HG03354 (cell line): ENCODE results near the gene KATNAL2.
"Not testable (repeated sequence)": the region's sequence is repeated elsewhere in the genome, so short reads cannot be mapped to it uniquely, and the experiment has no call there.

Experiments
- ATAC-seq: cut with Tn5 transposase; IDR thresholded peaks from one replicate; pipeline ENCODE4 v1.9.1; 2021; ENCODE audit warnings: mild to moderate bottlenecking; ENCODE audit not compliant: unreplicated experiment, poor library complexity, severe bottlenecking

Gene KATNAL2

DNA sequence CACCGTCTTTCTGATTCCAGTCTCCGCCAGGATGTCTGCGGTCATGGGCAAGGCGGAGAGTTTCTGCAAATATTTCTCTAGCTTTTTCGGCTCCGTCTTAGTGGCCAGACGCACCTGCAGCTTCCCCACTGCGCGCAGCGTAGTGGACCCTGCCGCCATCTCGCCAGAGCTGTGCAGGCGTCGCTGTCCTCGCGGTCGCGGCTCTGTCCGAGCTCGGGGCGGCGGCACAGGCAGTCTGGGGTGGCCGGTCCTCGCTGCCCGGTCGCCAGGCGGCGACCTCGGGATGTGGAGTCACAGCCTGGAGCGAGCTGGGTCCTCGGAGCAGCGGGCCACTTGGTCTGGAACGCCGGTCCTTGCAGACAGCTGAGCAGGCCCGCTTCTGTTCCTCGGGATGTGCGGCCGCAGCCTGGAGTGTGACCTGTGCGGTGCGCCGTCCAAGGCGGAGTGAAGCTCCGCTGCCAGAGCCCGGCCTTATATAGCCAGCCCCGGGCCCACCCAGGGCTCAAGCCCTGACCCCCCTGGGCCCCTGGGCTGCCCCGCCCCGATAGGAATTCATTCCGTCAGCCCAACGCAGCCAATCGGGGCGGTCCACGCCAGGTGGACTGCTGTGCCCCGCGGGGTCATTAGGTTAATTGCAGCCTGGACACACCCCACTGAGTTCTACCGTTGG lies 112.4 kb downstream of the KATNAL2 start:
- not testable (repeated sequence) for ATAC-seq

DNA sequence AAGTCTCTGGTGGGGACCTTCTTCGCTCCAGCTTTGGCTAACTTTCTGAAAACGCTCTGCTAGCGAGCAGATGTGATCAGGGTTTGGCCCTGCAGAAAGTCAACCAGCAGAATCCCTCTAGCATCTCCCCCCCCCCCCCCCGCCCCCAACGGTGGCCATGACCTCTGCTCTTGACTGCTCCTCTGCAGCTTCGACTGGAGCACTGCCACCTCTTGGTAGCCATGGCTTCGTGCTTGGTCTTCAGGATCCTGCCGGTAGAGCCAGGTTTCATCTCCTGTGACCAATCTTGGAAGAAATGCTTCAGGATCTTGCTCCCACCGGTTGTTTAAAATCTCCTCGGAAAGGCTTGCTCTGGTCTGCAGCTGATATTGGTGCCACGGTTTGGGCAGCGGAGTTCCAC lies 113.5 kb downstream of the KATNAL2 start:
- not testable (repeated sequence) for ATAC-seq

DNA sequence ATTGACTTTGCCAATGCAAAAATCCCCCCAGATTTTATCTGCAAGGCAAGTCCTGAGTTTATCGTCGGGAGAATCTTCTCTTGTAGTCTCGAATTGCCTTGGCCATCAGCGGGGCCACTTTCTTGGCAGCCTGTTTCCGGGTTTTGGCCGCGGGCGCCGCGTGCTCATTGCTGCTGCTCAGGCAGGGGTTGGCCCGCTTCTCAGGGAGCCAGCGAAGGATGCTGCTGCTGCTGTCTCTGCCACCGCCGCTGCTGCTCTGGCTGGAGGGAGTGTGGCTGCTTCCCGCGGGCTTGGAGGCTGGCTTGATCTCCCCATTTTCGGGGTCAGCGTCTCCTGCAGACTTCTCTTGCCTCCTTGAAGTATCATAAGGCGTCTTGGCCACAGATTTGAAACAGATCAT lies 115.5 kb downstream of the KATNAL2 start:
- ATAC-seq: no peak

DNA sequence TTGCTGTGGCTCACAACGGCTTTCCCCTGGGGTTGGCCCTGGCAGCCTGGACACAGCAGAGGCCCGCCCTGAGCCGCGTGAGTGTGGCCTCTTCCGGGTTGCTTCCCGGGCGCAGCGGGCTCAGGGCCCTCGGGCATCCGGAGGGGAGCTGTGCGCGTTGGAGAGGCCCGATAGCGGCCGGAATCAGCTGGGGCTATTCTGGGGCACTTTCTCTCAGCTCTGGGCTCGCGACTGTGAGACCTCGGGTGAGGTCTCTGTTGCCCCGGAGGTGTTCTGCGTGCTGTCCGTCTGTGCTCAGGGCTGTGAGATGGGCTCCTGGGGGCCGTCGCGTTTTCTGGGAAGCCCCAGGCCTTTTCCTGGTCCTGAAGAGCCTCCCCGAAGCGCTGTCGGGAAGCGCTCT lies 117.2 kb downstream of the KATNAL2 start:
- ATAC-seq: not testable (repeated sequence)

DNA sequence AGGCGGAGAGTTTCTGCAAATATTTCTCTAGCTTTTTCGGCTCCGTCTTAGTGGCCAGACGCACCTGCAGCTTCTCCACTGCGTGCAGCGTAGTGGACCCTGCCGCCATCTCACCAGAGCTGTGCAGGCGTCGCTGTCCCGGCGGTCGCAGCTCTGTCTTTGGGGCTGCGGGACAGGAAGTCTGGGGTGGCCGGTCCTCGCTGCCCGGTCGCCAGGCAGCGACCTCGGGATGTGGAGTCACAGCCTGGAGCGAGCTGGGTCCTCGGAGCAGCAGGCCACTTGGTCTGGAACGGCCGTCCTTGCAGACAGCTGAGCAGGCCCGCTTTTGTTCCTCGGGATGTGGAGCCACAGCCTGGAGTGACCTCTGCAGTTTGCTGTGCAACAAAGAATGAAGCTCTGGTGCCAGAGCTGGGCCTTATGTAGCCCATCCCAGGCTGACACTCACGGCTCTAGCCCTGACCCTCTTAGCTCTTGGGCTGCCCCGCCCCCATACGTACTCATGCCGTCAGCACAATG lies 117.8 kb downstream of the KATNAL2 start, which contains the start of gene ELOA2:
ELOA2 (minus strand) TSS at position 466 of the 516 bp plus-strand sequence; CDS start at position 109, 357 bp downstream.
- ATAC-seq: no peak

DNA sequence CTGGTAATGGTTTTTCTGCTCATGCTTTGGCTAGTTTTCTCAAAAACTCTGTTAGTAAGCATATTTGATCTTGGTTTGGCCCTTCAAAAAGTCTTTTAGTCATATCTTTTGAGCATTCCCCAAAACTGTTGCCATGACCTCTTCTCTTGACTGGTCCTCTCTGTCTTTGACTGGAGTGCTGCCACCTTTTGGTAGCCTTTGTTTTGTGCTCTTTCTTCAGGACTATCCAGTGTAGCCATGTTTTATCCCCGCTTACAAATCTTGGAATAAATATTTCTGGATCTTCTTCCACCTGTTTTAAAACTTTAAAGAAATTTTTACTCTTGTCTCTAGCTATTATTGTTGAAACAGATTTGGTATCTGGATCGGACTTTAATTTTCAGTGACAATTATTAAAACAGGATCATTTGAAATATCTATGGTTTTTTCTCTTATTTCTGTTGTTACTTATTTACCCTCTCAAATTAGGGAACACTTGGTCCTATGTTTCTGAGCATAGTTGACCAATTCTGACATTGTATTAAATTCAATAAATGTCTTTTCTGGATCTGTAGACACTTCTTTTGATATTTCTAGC lies 119.0 kb downstream of the KATNAL2 start:
- no peak for ATAC-seq

DNA sequence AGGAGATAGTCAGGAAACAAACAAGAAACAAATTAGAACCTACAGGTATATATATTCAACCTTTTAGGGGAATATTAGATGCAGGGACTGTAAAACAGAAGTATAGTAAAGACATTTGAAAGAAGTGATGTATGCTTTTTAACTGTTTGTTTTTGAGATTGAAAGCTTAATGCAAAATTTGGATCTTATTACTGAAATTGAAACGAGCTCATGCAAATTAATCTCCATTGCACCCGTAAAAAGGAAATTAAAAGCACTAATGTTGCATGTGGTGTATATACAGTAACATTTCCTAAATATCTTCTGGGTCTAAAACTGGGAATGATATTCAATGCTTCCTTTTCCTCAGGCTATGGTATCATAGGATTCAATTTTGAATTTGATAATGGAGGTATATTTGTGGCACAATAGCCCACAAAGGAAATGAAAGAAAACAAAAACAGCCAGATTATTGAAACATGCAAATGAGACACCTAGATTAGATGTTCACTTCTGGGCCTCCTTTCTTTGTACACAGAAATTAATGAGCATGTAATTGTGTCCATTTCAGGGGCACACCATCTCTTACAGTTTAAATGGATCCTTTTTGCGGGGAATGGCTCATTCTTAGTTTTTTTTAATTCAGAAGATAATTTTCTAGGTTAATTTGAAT lies 119.7 kb downstream of the KATNAL2 start:
- ATAC-seq: no peak

DNA sequence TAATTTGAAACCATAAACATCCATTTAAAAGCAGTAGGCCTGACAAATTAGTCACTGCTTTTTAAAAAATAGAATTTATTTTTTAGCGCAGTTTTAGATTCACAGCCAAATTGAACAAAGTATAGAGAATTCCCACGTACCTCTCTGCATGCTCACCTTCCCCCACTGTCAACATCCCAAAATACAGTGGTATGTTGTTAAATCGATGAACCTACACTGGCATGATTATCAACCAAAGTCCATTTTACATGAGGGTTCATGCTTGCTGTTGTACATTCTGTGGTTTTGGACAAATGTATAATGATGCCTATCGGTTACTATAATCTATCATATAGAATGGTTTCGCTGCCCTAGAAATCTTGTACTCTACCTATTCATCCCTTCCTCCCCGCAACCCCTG lies 123.6 kb downstream of the KATNAL2 start:
- ATAC-seq: no peak

DNA sequence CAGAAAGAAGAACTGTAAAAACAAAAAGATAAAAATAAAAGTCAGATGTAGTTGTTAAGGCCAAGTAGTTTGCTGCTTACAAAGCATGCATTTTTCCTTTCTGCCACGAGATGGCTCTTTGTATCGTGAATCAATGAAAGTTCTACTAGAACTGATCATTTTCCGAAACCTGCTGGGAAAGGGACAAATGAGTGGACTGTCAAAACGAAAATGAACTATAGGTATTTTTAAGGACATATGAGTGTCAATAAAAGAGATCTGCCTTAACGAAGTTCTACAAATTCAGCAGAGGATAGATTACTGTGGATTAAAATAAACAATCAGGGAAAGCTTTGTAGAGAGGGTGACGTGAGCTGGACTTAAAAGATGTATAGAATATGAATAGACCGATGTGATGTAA lies 133.1 kb downstream of the KATNAL2 start:
- no peak for ATAC-seq

DNA sequence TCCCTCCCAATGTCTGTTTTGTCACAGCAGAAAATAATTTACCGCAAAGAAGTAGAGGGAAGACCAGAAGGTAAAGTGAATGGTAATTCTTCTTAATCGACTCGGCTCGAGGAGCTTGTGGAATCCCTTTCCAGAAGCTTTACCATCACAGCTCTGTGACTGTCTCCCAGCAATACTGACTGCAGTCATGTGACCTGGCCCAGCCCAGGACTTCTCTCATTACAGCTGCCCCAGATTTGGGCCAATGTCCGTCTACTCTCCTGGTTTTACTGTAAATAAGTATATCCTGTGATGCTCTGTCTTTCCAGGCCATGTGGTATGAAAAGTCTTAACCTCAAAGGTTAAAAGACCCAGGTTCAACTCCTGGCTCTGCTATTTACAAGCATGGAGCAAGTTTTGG lies 137.0 kb downstream of the KATNAL2 start:
- ATAC-seq: no peak

DNA sequence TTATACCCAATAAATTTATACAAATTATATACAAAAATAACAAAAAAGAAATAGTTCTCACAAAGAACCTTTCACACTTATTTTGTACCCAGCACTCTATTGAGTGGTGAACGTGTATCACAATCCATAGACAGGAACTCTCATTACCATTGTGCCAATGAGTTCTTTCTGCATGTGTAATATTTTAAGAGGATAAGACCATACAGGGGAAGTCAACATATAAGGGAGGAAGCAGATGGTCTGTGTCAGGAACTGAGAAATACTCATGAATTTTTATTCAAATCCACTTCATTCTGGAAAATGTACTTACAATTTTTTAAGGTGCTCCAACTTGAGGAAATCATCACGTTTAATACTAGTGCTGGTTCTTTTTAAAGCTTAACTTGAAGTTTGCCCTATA lies 145.1 kb downstream of the KATNAL2 start:
- no peak for ATAC-seq

DNA sequence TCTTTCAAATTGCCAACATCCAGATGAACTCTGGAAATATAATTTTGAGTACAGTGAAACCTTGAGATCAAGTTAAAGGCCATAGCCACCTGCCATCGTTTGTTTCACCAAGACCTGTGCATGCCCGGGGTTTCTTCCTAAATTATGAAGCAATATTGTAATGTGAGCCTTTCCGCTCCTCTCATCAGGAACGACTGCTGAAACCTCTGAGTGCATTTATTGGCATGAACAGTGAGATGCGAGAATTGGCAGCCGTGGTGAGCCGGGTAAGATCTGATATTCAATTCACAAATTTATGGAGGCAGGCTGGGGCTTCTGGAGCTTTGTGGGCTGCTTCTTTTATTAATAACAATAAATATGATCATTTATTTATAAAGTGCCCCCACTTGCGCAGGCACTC lies 145.7 kb downstream of the KATNAL2 start:
- no peak for ATAC-seq

DNA sequence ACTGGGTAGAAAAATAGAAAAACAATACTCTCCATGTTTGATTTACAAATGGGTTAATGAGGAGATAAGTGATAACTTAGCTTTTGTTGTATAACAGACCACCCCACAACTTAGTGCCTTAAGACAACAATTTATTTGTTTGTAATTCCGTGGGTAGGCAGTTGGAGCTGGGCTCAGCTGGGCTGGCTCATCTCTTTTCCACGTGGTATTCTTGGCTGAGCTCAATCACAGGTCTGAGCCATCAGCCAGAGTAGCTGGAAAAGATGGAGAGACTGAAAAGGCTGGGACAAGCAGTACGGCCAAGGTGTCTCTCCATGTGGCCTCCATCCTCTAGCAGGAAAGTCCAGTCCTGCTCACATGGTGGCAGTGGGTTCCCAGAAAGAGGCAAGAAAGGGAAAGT lies 150.2 kb downstream of the KATNAL2 start:
- no peak for ATAC-seq

DNA sequence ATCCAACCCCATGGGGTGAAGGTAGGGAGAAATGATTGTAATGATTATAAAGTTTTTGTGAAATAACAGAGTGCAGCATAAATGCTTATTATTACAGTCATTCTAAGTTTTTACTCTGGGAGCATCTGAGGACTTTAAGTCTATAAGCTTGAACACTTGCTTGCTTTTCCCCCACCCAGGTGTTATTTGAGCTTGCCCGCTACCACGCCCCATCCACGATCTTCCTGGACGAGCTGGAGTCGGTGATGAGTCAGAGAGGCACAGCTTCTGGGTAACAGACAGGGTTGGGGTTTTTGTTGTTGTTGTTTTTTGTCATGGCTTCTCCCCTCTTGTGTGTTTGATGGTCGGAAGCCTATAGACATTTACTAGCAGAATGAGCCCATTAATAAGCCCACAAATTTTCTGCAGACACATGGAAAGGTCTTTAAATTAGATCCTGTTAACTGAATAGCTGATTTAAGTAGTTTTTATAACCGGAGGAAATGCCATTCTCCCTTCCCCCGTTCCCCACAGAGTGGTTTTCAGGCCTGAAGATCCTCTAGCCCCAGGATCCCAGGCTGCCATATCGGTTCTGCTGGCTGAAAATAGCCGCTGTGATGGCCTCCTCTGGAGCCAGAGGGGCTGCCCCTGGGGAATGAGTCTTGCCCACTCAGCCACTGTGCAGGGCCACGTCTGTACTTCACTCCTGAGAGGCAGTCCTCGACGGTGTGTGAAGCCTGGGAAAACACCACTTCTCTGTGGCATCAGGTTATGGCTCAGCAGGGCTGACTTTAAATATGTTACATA lies 157.9 kb downstream of the KATNAL2 start:
- ATAC-seq: no peak

DNA sequence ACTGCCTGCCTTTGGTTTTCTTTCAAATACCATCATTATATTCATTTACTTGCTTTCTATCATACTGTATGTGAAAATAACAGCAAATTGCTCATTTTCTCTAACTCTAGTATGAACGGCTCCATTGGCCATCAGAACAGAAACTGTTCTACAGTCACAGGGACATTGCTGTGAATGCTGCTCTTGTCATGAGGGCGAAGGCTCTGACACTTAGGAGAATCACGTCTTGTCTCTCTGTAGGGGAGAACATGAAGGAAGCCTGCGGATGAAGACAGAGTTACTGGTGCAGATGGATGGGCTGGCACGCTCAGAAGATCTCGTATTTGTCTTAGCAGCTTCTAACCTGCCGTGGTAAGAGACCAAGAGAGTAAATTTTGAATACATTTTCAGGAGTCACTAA lies 159.7 kb downstream of the KATNAL2 start:
- ATAC-seq: no peak

DNA sequence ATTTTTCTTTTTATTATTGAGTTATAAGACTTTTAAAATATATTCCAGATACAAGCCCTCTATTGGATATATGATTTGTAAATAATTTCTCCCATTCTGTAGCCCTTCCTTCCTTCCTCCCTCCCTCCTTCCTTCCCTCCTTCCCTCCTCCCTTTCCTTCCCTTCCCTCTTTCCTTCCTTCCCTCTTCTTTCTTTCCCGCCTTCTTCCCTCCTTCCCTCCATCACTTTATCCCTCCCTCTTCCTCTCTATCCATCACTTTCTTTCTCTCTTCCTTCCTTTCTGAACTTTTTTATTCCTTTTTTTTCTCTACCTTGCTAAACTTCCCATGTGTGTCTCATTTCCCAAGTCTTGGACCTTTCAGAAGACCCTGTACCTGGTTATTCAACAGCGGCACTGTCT lies 163.5 kb downstream of the KATNAL2 start:
- ATAC-seq: no peak

DNA sequence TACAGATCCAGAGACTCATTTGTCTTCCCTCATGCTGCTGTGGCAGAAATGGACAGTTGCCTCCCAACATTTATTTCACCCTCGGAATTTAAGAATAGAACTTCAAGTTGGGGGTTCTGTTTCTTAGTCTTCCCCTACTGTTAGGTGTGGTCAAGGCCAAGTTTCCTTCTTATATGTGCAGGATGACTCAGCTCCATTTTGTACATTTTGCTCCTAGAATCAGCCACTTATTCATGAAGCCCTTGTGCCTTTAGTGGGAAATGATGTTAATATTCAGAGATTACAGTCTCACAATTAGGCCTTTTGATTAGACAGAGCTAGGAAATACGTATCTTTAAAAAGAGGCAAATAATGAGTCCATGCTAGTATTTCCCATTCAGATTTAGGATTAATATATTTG lies 164.2 kb downstream of the KATNAL2 start:
- ATAC-seq: no peak

DNA sequence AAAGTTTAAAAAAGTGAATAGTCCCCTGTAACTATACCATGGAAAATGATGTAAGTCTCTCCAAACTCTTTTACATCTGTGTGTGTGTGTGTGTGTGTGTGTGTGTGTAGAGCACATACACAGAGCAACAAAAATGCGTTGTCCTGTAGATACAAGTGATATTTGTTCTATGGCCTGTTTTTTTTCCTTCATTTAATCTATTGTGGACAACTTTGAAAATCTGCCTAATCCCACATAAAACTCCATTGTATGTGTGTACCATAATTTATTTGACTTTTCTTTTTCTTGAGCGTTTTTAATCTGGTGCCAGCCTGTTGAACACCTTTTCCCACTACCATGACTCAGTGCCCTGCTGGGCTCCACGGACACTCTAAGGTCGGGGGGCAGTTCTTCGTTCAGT lies 170.3 kb downstream of the KATNAL2 start:
- no peak for ATAC-seq

DNA sequence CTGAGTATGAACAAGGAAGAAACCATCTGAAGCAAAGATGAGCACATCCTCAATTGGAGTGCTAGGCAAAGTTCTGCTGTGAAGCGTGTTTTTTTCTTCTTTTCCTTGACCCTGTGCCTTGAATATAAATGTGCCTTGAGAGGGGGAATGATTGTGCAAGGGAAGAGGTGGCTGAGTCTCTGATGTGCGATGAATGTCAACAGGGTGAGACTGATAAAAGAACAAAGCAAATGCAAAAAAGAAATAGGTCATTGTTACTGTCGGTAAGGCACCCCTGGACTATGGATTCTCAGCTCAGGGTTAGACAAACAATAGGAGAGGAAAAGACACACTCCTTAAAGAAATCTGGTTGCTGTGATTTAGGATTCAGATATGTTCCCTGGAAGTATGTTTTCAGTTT lies 178.4 kb downstream of the KATNAL2 start:
- ATAC-seq: no peak

DNA sequence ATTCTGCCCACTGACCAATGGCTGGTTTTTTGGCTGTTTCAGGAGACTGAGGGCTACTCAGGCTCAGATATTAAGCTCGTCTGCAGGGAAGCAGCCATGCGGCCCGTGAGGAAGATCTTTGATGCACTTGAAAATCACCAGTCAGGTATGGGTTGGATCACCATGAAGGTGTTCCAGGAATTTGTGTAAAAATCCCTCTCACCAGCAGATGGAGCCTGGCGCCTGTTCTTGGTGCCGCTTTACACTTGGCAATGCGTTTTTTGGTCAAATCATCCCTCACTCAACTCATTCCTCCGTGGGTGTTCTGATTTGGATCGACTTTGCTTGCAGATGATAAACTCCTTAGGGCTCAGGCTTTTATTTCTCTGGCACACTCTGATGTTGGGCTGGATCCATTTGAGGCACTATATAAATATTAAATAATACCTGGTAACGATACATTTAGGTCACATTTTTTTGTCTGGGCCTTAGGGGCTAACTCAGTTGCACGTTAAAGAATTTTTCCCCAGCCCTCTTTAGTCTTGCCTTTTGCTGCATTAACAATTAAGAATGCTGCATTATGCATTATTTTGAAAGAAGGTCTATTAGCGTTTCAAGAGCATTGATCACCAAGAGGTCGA lies 182.9 kb downstream of the KATNAL2 start:
- ATAC-seq: no peak
